Muscle layer of colon (tissue), 2 donors: Measurements from ENCODE around the gene ZNF177.

ENCODE experiments used
- H3K27ac ChIP-seq: one replicate; pipeline ENCODE4 v1.7.0; 2013; ENCODE audit warnings: low read depth, mild to moderate bottlenecking, low read length, moderate library complexity
- H3K27me3 ChIP-seq, 2 donors: one replicate each; pipeline ENCODE4 v1.7.0; 2013; ENCODE audit warnings: low read length in 2 of 2, mild to moderate bottlenecking in 2 of 2; ENCODE audit not compliant: insufficient read depth in 2 of 2, control insufficient read depth in 1 of 2
- H3K36me3 ChIP-seq: one replicate; pipeline ENCODE4 v1.7.0; 2013; ENCODE audit warnings: mild to moderate bottlenecking, low read length; ENCODE audit not compliant: insufficient read depth
- H3K4me1 ChIP-seq: one replicate; pipeline ENCODE4 v1.7.0; 2013; ENCODE audit warnings: mild to moderate bottlenecking, low read length; ENCODE audit not compliant: insufficient read depth
- H3K4me3 ChIP-seq, 2 donors: one replicate each; pipeline ENCODE4 v1.7.0; 2013; ENCODE audit warnings: low read length in 2 of 2, low read depth in 1 of 2, mild to moderate bottlenecking in 1 of 2, moderate library complexity in 1 of 2
- H3K9ac ChIP-seq: one replicate; pipeline ENCODE4 v1.7.0; 2013; ENCODE audit warnings: low read length
- H3K9me3 ChIP-seq: one replicate; pipeline ENCODE4 v1.7.0; 2013; ENCODE audit warnings: mild to moderate bottlenecking, low read length
- donor health status: abdominal sarcoma.
- donor health status: Adenocarcinoma of cecum.

The ZNF177 gene

DNA sequence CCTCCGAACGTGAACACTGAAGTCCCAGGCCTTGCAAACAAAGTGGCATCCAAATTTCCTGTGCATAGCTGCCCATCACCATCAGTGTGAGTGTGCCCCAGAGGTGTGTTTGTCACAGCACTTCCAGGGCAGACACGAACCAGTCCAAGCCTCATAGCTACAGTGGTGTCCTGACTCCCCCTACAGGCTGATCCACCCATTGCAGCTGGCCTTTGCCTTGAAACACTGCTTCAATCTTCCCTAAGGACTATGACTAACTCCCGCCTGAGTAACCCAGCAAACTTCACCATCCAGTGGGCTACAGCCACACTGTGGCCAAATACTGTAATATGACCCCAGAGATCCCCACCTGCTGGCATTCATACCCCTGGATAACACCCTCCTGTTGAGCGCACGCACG, 68.7 kb downstream of the ZNF177 start:
- no peak overlapping the region for H3K9ac ChIP-seq
- peaks cover 37% of the 10 kb centered on the region for H3K36me3 ChIP-seq
- H3K4me3 ChIP-seq, result no peak overlapping the region
- peaks cover 20% of the 10 kb centered on the region for H3K4me1 ChIP-seq
- no peaks in the 10 kb centered on the region for H3K27me3 ChIP-seq
- H3K9me3 ChIP-seq, result no peaks in the 10 kb centered on the region
- H3K27ac ChIP-seq, result no peak overlapping the region
